HepG2 (cell line): ENCODE results near the gene TMEM271. TPM values are rescaled to one million over a fixed set of nuclear protein-coding genes. Genes with fewer than 3 reads are reported as not detected.

ENCODE experiments used
- ATAC-seq: fragments of 200-7000 bp; cut with Tn5 transposase; 3 replicates; pipeline ENCODE4 v1.9.1; 2020; ENCODE audit warnings: mild to moderate bottlenecking, moderate library complexity
- BruUV-seq: library from RNA; stranded (reverse); fragments of 400-500 nt; replicated peaks from 2 replicates; lab custom pipeline; 2021; lab: Mats Ljungman, UMichigan
- CTCF ChIA-PET: fragments of 300-600 bp; formaldehyde crosslinking; extraction: SDS; loops from one replicate; lab custom pipeline; 2021; ENCODE audit warnings: low total read pairs, inconsistent platforms, low intra/inter-chr PET ratio; lab: Yijun Ruan, JAX
- POLR2A ChIA-PET: fragments of 350-600 bp; sonication (Branson Sonifier 250); formaldehyde crosslinking; loops from one replicate; lab custom pipeline; 2020; ENCODE audit warnings: antibody characterized with exemption, inconsistent platforms; lab: Yijun Ruan, JAX
- DNase-seq: peaks from one replicate; pipeline ENCODE4 v3.0.0-alpha.2; 2015; ENCODE audit warnings: low spot score
- FAIRE-seq: peaks from 3 replicates; lab custom pipeline; 2011; peaks lifted over from hg19 to GRCh38; lab: Jason Lieb, UNC
- H2AFZ ChIP-seq: one replicate; pipeline ENCODE4 v1.6.1; 2011; ENCODE audit warnings: low read length, inconsistent platforms
- H3K27ac ChIP-seq: fragments of 300-600 bp; 3 replicates; pipeline ENCODE4 v1.8.0; 2011; ENCODE audit warnings: mixed run types, mild to moderate bottlenecking, mixed read lengths, low read length, inconsistent platforms; ENCODE audit not compliant: insufficient read depth; ENCODE audit errors: extremely low read length
- H3K27me3 ChIP-seq, 2 experiments: fragments of 200-600 bp in 1 of 2; 2 replicates in 1 of 2; 3 replicates in 1 of 2; pipeline versions ENCODE4 v1.6.0 to v1.8.0; 2011; ENCODE audit warnings: low read length in 2 of 2, mild to moderate bottlenecking in 2 of 2, moderate library complexity in 2 of 2, inconsistent platforms in 1 of 2; ENCODE audit not compliant: insufficient read depth in 2 of 2, control insufficient read depth in 1 of 2
- H3K36me3 ChIP-seq, 2 experiments: fragments of 200-600 bp in 1 of 2; replicated peaks in 1 of 2; 2 replicates in 1 of 2; 3 replicates in 1 of 2; pipeline versions ENCODE4 v1.5.1 to v1.8.0; 2011; ENCODE audit warnings: low read length in 2 of 2, inconsistent platforms in 1 of 2; ENCODE audit not compliant: insufficient read depth in 2 of 2, control insufficient read depth in 1 of 2
- H3K4me1 ChIP-seq: 2 replicates; pipeline ENCODE4 v1.5.1; 2012; ENCODE audit warnings: low read length, inconsistent platforms; ENCODE audit not compliant: insufficient read depth
- H3K4me2 ChIP-seq: 2 replicates; pipeline ENCODE4 v1.6.0; 2011; ENCODE audit warnings: low read depth, low read length, inconsistent platforms
- H3K4me3 ChIP-seq, 3 experiments: fragments of 200-600 bp in 1 of 3; sonication (generic), shearing (Covaris generic) in 1 of 3; replicated peaks in 1 of 3; 2 replicates each; pipeline ENCODE4 v1.5.1; 2011 to 2016; ENCODE audit warnings: low read length in 3 of 3, inconsistent platforms in 2 of 3, low read depth in 2 of 3, mild to moderate bottlenecking in 2 of 3, control low read depth in 1 of 3, mixed read lengths in 1 of 3; ENCODE audit not compliant: insufficient read depth in 1 of 3
- H3K79me2 ChIP-seq: one replicate; pipeline ENCODE4 v1.6.1; 2011; ENCODE audit warnings: low read length, inconsistent platforms; ENCODE audit not compliant: insufficient read depth
- H3K9ac ChIP-seq: 2 replicates; pipeline ENCODE4 v1.6.0; 2011; ENCODE audit warnings: mild to moderate bottlenecking, low read depth, low read length, inconsistent platforms; ENCODE audit not compliant: insufficient read depth
- H3K9me3 ChIP-seq: 2 replicates; pipeline ENCODE4 v1.5.1; 2012; ENCODE audit warnings: mild to moderate bottlenecking, low read length
- H4K20me1 ChIP-seq: 2 replicates; pipeline ENCODE4 v1.6.0; 2011; ENCODE audit warnings: inconsistent platforms, mild to moderate bottlenecking, low read length, moderate library complexity; ENCODE audit not compliant: insufficient read depth
- AGO2 ChIP-seq: fragments of 200-400 bp; formaldehyde crosslinking; optimal IDR thresholded peaks from 2 replicates; pipeline ENCODE3; 2017; ENCODE audit warnings: mild to moderate bottlenecking, low read depth, low read length, moderate library complexity
- ATF2 ChIP-seq: sonication (generic); formaldehyde crosslinking; IDR thresholded peaks from 2 replicates; pipeline ENCODE4 v1.4.0; 2020; ENCODE audit warnings: missing genetic modification reagents
- RERE ChIP-seq: IDR thresholded peaks from 2 replicates; pipeline ENCODE4 v1.6.1; 2016; ENCODE audit warnings: low read depth, missing genetic modification reagents, missing compliant biosample characterization
- WGBS: methylation state at CpG from one replicate; pipeline ENCODE4 v1.1.6; 2017; ENCODE audit warnings: low lambda C conversion rate; 5-methylcytosine and 5-hydroxymethylcytosine counted together
- in situ Hi-C: cut with HindIII; loops from 2 replicates; pipeline ENCODE4 v1.10.0; 2017; ENCODE audit warnings: low pct_unique_long_range_greater_than_20kb; ENCODE audit not compliant: extremely low pct_ligation_motif_present
- intact Hi-C: fragments of 100-400 bp; cut with micrococcal nuclease; formaldehyde crosslinking; loops from one replicate; pipeline ENCODE4 v1.10.0; 2022; ENCODE audit not compliant: unreplicated experiment
- polyA plus RNA-seq, 8 experiments: library from polyadenylated mRNA; depleted of rRNA in 3 of 8; stranded (reverse) in 7 of 8; unstranded in 1 of 8; fragments of >200 nt; fragmentation: Illumina TruSeq in 4 of 8; extraction: Trizol in 4 of 8; gene quantifications; 2 replicates each; pipeline versions ENCODE4 v1.2.1 to v1.2.3, GENCODE V29; 2011 to 2016; ENCODE audit warnings: low read depth in 4 of 8, missing spikeins in 1 of 8, mixed read lengths in 1 of 8; ENCODE audit not compliant: insufficient read depth in 1 of 8
- total RNA-seq, 5 experiments: library from RNA; depleted of rRNA; stranded (reverse); fragments of >200 nt; fragmentation: Illumina TruSeq; extraction: Trizol; gene quantifications; 2 replicates each; pipeline ENCODE4 v1.2.3, GENCODE V29; 2016; ENCODE audit warnings: low read depth in 1 of 5

TMEM271 gene
- total and polyA plus RNA-seq, 2 of the 13 experiments (the other 11 are each of a cell fraction or from before 2014, with no cell fraction given), result not detected

GRCh38 chr4:534101-534575, 42.0 kb downstream of the TMEM271 start (continued):
- TF ChIP-seq RERE, result no peak

- ATAC-seq (no peak), FAIRE-seq (no peak), DNase-seq (no peak)
- no TSS peak for BruUV-seq
- Histone ChIP-seq H3K4me2 (no peak overlapping the region), H3K9me3 (no peaks in the 10 kb centered on the region), H2AFZ (no peak overlapping the region), H3K4me1 (peaks cover 9% of the 10 kb centered on the region; the same call in 1 of the 2 replicates), H3K36me3 (peaks cover 21 to 50% of the 10 kb centered on the region in 2 experiments; a peak in 4 of 5 replicates), H3K79me2 (no peaks in the 10 kb centered on the region), H3K27me3 (no peaks in the 10 kb centered on the region), H4K20me1 (no peaks in the 10 kb centered on the region), H3K4me3 (no peak overlapping the region), H3K9ac (no peak overlapping the region), H3K27ac (no peak overlapping the region)
- TF ChIP-seq AGO2, result peak; percentile 57
- TF ChIP-seq ATF2, result no peak
- in situ Hi-C loops (no loop called here), intact Hi-C loops (no loop called here)
- CTCF ChIA-PET, result no interaction called here
- 97% methylated on average over 24 of the region's 36 CpGs for WGBS
- POLR2A ChIA-PET, result no interaction called here
Observed at GRCh38 chr4:533318-534100, 42.6 kb downstream of the TMEM271 start.
